ENCODE results near the gene TLR2.

The TLR2 gene

DNA sequence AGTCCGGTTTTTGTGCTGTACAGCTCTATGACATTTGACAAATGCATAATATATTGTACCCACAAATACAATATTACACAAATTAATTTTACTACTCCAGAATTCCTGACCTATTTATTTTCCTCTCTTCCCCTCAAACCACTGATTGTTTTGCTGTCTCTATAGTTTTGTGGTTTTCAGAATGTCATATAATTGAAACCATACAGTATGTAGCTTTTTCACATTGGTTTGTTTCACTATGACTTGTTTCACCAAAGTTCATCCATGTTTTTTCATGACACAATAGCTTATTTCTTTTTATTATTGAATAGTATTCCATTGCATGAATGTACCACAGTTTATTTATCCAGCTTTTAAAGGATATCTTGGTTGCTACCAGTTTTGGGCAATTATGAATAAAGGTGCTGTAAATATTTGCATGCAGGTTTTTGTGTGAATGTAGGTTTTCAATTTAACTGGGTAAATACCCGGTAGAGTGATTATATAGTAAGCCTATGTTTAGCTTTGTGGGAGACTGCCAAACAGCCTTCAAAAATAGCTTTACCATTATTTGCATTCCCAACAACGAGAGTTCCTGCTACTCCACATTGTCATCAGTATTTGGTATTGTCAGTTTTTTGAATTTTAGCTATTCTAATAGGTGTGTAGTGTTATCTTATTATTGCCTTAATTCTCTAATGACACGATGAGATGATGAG is 49.8 kb downstream of the TLR2 start:
- no peak for DNase-seq

DNA sequence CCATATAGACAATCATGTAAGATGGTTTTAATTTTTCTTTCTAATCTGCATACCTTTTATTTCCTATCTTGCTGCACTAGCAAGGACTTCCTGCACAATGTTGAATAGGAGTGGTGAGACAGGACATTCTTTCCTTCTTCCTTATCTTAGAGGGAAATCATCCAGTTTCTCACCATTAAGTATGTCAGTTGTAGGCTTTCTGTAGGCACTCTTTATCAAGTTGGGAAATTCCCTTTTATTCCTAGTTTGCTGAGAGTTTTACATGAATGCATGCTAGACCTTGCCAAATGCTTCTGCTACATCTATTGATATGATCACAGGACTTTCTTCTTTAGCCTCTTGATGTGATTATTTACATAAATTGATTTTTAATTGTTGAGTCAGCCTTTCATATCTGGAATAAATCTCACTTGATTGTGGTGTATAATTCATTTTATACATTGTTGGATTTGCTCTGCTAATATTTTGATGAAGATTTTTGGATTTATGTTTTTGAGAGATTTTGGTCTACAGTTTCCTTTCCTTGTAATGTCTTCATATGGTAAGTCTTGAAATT is 51.9 kb downstream of the TLR2 start:
- DNase-seq, result no peak

DNA sequence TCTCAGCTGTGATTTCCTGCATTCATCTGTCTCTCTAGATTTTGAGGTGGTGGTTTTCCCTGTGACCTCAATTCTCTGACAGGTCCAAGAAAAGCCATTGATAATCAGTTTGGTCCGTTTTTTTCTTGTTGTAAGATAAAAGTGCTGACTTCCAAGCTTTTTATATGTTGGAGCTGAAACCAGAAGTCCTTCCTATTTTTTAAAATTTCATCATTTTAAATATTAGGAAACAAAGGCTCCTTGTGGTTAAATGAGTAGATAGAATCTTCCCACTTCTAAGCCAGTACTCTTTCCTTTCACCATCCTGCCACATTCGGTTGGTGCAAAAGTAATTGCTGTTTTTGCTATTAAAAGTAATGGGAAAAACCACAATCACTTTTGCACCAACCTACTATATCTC is 57.5 kb downstream of the TLR2 start:
- no peak for DNase-seq

DNA sequence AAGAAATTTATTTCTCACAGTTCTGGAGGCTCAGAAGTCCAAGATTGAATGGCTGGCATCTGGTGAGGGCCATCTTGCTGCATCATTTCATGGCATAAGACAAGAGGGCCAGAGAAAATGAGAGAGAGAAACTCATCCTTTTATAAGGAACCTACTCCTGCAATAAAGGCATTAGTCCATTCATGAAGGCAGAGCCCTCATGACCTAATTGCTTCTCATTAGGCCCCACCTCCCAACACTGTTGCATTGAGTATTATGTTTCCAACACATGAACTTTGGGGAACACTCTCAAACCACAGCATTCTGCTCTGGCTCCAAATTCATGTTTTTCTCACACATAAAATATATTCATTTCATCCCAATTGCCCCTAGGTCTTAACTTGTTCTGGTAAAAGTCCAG is 61.6 kb downstream of the TLR2 start:
- DNase-seq, result no peak

DNA sequence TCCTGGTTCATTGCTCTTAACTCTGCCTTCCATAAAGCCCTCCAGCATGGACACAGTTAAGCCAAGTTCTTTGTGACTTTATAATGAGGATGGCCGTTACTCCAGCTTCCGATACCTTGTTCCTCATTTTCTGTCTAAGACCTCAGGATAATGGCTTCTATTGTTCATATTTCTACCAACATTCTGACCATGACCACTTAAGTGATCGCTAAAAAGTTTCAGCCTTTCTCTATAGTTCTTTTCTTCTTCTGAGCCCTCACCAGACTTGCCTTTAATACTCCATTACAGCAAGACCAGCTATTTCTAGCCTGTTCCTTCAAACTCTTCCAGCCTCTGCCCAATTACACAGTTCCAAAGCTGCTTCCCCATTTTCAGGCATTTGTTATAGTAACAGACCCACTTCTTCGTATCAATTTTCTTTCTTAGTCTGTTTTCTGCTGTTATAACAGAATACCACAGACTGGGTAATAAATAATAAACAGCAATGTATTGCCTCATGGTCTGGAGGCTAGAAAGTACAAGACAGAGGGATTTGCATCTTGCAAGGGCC is 63.4 kb downstream of the TLR2 start:
- DNase-seq, result no peak

DNA sequence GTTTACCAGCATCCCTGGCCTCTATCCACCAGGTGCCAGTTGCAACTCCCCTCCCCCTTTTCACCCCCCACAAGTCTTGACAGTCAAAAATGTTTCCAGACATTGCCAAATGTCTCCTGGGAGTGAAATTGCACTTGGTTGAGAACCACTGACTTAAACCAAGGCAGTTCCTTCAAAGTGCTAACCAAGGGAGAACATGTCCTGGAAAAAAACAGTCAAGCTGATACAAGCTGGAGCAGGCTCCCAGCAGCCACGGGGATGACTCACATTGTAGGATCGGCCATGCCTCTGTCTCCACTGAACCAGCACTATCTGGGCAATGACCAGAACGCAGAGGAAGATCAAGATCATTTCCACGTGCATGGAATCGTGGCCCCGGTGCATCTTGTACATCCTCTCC is 64.3 kb downstream of the TLR2 start:
- no peak for DNase-seq

DNA sequence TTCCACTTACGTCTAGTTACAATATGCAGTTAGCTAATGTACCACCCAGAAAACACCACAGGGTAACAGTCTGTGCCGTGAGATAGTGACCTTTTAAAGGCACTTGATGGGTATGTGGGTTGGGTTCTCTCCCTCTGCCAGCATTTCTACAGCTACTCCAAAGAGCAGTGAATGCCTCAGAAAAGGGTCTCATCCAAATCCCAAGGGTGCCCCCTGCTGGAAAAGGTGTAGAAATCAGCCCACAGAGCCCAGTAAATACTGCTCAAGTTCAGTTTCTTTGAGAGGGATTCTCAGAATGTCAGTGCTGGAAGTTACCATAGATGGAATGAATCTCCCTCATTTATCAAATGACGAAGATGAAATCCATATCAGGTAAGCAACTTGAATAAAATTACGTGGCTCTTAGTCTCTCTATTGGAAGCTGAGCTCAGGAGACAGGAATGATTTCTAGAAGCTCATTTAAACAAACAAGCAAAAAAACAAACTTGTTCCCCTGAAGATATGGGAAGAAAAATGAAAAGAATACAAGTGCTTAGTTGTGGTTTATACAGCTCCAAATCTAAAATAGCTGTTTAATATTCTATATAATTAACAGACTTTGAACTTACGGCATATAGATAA is 66.2 kb downstream of the TLR2 start:
- DNase-seq, result peak; percentile 61

DNA sequence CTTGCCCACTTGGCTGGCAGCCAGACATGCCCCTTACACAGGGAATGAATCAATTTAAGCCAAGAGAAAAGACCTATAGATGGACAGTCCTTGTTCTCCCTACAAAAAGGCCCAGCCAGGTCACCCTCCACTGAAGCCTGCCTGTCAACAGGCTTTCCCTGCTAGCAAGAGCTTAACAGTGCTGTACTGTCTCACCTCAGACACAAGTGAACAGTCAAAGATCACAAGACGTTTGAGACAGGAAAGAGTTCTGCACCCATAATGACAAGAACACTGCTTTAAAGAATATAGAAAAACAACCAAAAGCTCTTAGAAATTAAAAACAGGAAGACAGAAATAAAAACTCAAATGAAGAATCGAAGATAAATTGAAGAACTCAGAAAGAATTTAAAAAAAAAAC is 71.1 kb downstream of the TLR2 start:
- DNase-seq, result no peak
